Trophoblast cell (in vitro differentiated cells and primary cell): ENCODE results near the gene AK4.
"Not testable (repeated sequence)": the region's sequence is repeated elsewhere in the genome, so short reads cannot be mapped to it uniquely, and the experiment has no call there.

Source experiments
- DNase-seq, 2 donors: peaks; one replicate each; pipeline ENCODE4 v3.0.0-alpha.2; 2016
- H2AFZ ChIP-seq: 2 replicates; pipeline ENCODE4 v1.6.1; 2013; ENCODE audit warnings: low read length, moderate library complexity, mild to moderate bottlenecking; ENCODE audit not compliant: insufficient read depth, poor library complexity
- H2AK5ac ChIP-seq: 2 replicates; pipeline ENCODE4 v1.6.1; 2013; ENCODE audit warnings: mild to moderate bottlenecking, low read length
- H2BK120ac ChIP-seq: 2 replicates; pipeline ENCODE4 v1.6.1; 2013; ENCODE audit warnings: low read length, mild to moderate bottlenecking, moderate library complexity; ENCODE audit not compliant: insufficient read depth, poor library complexity
- H2BK12ac ChIP-seq: 2 replicates; pipeline ENCODE4 v1.6.1; 2013; ENCODE audit warnings: mild to moderate bottlenecking, low read length, moderate library complexity
- H2BK5ac ChIP-seq: 2 replicates; pipeline ENCODE4 v1.6.1; 2013; ENCODE audit warnings: low read length, low read depth, moderate library complexity, mild to moderate bottlenecking; ENCODE audit not compliant: poor library complexity
- H3K14ac ChIP-seq: 2 replicates; pipeline ENCODE4 v1.6.1; 2013; ENCODE audit warnings: mild to moderate bottlenecking, low read length
- H3K18ac ChIP-seq: 2 replicates; pipeline ENCODE4 v1.6.1; 2013; ENCODE audit warnings: mild to moderate bottlenecking, low read length
- H3K23ac ChIP-seq: 2 replicates; pipeline ENCODE4 v1.6.1; 2013; ENCODE audit warnings: low read length
- H3K27ac ChIP-seq: 2 replicates; pipeline ENCODE4 v1.5.1; 2013; ENCODE audit warnings: low read depth, mild to moderate bottlenecking, inconsistent platforms, low read length, moderate library complexity
- H3K27me3 ChIP-seq: 2 replicates; pipeline ENCODE4 v1.6.1; 2013; ENCODE audit warnings: inconsistent platforms, mild to moderate bottlenecking, low read length, moderate library complexity; ENCODE audit not compliant: insufficient read depth
- H3K36me3 ChIP-seq, 2 experiments: 1 replicate in 1 of 2; 2 replicates in 1 of 2; pipeline ENCODE4 v1.6.1; 2013; ENCODE audit warnings: low read length in 2 of 2, mild to moderate bottlenecking in 2 of 2, moderate library complexity in 1 of 2; ENCODE audit not compliant: insufficient read depth in 2 of 2, control insufficient read depth in 1 of 2
- H3K4ac ChIP-seq: 2 replicates; pipeline ENCODE4 v1.6.1; 2013; ENCODE audit warnings: low read depth, mild to moderate bottlenecking, low read length, moderate library complexity
- H3K4me1 ChIP-seq, 2 experiments: 1 replicate in 1 of 2; 2 replicates in 1 of 2; pipeline ENCODE4 v1.6.1; 2013; ENCODE audit warnings: low read length in 2 of 2, mild to moderate bottlenecking in 2 of 2, moderate library complexity in 1 of 2; ENCODE audit not compliant: insufficient read depth in 2 of 2, control insufficient read depth in 1 of 2
- H3K4me2 ChIP-seq: 2 replicates; pipeline ENCODE4 v1.6.1; 2013; ENCODE audit warnings: inconsistent platforms, mild to moderate bottlenecking, low read length, moderate library complexity
- H3K4me3 ChIP-seq: 2 replicates; pipeline ENCODE4 v1.5.1; 2013; ENCODE audit warnings: mild to moderate bottlenecking, low read depth, low read length, inconsistent platforms
- H3K79me1 ChIP-seq: one replicate; pipeline ENCODE4 v1.6.1; 2013; ENCODE audit warnings: low read length
- H3K79me2 ChIP-seq: 2 replicates; pipeline ENCODE4 v1.6.1; 2013; ENCODE audit warnings: low read length, mild to moderate bottlenecking; ENCODE audit not compliant: control insufficient read depth, insufficient read depth, poor library complexity
- H3K9ac ChIP-seq: 2 replicates; pipeline ENCODE4 v1.6.1; 2013; ENCODE audit warnings: mild to moderate bottlenecking, low read length
- H3K9me3 ChIP-seq: 2 replicates; pipeline ENCODE4 v1.6.1; 2013; ENCODE audit warnings: low read depth, mild to moderate bottlenecking, control low read depth, inconsistent platforms, low read length; ENCODE audit not compliant: insufficient read depth
- H4K12ac ChIP-seq: 2 replicates; pipeline ENCODE4 v1.6.1; 2013; ENCODE audit warnings: low read depth, mild to moderate bottlenecking, low read length, moderate library complexity
- H4K8ac ChIP-seq: 2 replicates; pipeline ENCODE4 v1.6.1; 2013; ENCODE audit warnings: low read depth, mild to moderate bottlenecking, low read length, moderate library complexity
- H4K91ac ChIP-seq: one replicate; pipeline ENCODE4 v1.6.1; 2013; ENCODE audit warnings: low read depth, mild to moderate bottlenecking, low read length, moderate library complexity
- WGBS: extraction: QIAGEN DNeasy Blood & Tissue Kit; methylation state at CpG from one replicate; pipeline ENCODE4 v1.1.7; 2013; ENCODE audit warnings: missing lambda C conversion rate; ENCODE audit not compliant: insufficient read length, insufficient coverage; ENCODE audit errors: extremely low coverage; 5-methylcytosine and 5-hydroxymethylcytosine counted together

AK4 gene

DNA sequence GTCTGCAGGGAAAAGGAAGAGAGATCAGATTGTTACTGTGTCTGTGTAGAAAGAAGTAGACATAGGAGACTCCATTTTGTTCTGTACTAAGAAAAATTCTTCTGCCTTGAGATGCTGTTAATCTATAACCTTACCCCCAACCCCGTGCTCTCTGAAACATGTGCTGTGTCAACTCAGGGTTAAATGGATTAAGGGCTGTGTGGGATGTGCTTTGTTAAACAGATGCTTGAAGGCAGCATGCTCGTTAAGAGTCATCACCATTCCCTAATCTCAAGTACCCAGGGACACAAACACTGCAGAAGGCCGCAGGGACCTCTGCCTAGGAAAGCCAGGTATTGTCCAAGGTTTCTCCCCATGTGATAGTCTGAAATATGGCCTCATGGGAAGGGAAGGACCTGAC lies 8.2 kb upstream of the AK4 start:
- no CpG with 5 or more reads among the region's 3 CpGs for WGBS
- H3K23ac ChIP-seq, H4K12ac ChIP-seq, H3K27ac ChIP-seq, H2AK5ac ChIP-seq, H2BK12ac ChIP-seq, H3K14ac ChIP-seq, H3K27me3 ChIP-seq, H2BK120ac ChIP-seq, DNase-seq, H3K18ac ChIP-seq, H3K9me3 ChIP-seq, H3K4ac ChIP-seq, H2BK5ac ChIP-seq, H3K36me3 ChIP-seq, H2AFZ ChIP-seq, H3K4me3 ChIP-seq, H3K79me1 ChIP-seq, H3K79me2 ChIP-seq, H3K4me1 ChIP-seq, H3K9ac ChIP-seq, H4K91ac ChIP-seq, H4K8ac ChIP-seq, H3K4me2 ChIP-seq: not testable (repeated sequence)

DNA sequence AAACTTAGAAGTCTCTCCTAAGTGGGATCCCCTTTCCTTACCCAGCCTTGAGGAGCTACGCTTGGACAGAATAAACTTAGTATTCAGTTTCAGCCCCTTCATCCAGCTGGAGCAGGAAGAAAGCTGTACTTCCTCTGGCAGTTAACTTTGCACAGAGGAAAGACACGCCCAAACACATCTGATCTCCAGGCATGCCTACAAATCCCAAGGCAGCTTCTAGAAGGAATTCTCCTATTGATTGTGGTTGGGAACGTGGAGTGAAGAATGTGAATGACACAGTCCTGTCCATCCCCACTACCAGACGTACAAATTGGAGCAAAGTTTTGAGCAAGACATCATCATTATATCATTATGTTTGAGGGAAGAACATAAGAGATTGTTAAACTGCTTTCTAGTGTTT lies 6.6 kb upstream of the AK4 start:
- Histone ChIP-seq H2BK5ac (no peak overlapping the region), H3K27me3 (peaks cover 3% of the 10 kb centered on the region), H4K12ac (no peak overlapping the region), H3K27ac (no peak overlapping the region), H3K4me2 (no peak overlapping the region), H3K4me3 (no peak overlapping the region), H3K9ac (no peak overlapping the region), H2AFZ (no peak overlapping the region), H4K8ac (no peak overlapping the region), H3K18ac (no peak overlapping the region), H2BK12ac (no peak overlapping the region), H3K36me3 (no peaks in the 10 kb centered on the region), H3K23ac (no peak overlapping the region), H3K79me1 (no peaks in the 10 kb centered on the region), H4K91ac (no peak overlapping the region), H2AK5ac (no peak overlapping the region), H3K4ac (no peak overlapping the region), H3K9me3 (no peaks in the 10 kb centered on the region), H3K14ac (no peak overlapping the region), H2BK120ac (no peak overlapping the region), H3K4me1 (no peaks in the 10 kb centered on the region), H3K79me2 (no peaks in the 10 kb centered on the region)
- WGBS: no CpG with 5 or more reads among the region's 4 CpGs
- no peak for DNase-seq

DNA sequence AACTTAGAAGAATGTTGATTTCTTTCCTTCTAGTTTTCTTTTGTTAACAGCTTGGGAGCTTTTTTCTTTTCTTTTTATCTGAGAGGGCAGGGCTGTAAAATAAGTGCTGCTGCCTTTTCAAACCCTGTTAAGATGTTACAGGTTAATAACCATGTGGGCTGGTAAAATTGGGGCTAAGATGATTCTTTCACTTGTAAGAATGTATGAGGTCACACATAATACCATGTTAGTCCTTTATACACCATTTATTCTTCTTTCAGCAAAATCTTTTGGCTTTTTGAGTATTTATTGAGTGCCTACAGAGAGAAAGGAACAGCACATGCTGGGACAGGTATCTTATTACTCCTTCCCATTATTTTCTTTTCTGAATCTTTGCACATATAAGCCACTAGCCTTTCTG lies 6.1 kb upstream of the AK4 start:
- Histone ChIP-seq H3K27ac (no peak overlapping the region), H2BK12ac (no peak overlapping the region), H3K4ac (no peak overlapping the region), H3K14ac (no peak overlapping the region), H2BK120ac (no peak overlapping the region), H3K4me2 (no peak overlapping the region), H3K18ac (no peak overlapping the region), H3K4me1 (no peaks in the 10 kb centered on the region), H2BK5ac (no peak overlapping the region), H3K9ac (no peak overlapping the region), H4K91ac (no peak overlapping the region), H3K36me3 (no peaks in the 10 kb centered on the region), H3K79me2 (no peaks in the 10 kb centered on the region), H4K12ac (no peak overlapping the region), H3K9me3 (no peaks in the 10 kb centered on the region), H4K8ac (no peak overlapping the region), H3K4me3 (no peak overlapping the region), H2AFZ (no peak overlapping the region), H3K23ac (no peak overlapping the region), H3K27me3 (peaks cover 7% of the 10 kb centered on the region), H2AK5ac (no peak overlapping the region), H3K79me1 (no peaks in the 10 kb centered on the region)
- DNase-seq: no peak

DNA sequence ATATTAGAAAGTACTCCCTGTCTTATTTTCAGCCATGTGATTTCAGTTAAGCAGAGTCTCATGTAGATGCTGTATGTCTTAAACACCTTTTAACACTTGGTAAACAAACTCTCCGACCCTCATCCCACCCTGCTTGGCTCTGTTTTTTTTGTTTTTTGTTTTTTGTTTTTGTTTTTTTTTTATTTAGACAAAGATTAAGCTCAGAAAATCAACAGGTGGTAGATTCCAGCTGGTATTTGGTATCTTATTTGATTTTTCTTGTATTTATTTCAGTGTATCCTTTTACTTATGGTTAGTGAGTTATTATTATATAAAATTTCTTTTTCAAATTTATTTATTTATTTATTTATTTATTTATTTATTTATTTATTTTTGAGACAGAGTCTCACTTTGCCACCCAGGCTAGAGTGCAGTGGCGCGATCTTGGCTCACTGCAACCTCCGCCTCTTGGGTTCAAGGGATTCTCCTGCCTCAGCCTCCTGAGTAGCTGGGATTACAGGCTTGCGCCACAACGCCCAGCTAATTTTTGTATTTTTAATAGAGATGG lies 4.8 kb upstream of the AK4 start:
- H3K4me3 ChIP-seq, H3K4me2 ChIP-seq, H4K91ac ChIP-seq, H2BK5ac ChIP-seq, H2AFZ ChIP-seq, H3K4me1 ChIP-seq, H3K14ac ChIP-seq, H3K36me3 ChIP-seq, H3K27ac ChIP-seq, H3K4ac ChIP-seq, H4K12ac ChIP-seq, H2AK5ac ChIP-seq, H3K23ac ChIP-seq, H3K18ac ChIP-seq, H3K9me3 ChIP-seq, DNase-seq, H3K79me1 ChIP-seq, H3K79me2 ChIP-seq, H2BK12ac ChIP-seq, H4K8ac ChIP-seq, H2BK120ac ChIP-seq, H3K9ac ChIP-seq: not testable (repeated sequence)
- WGBS: no CpG with 5 or more reads among the region's 6 CpGs
- H3K27me3 ChIP-seq: peaks cover 18% of the 10 kb centered on the region
